HEK293 (cell line): ENCODE data around the gene RXRG.

Source experiments
- TCF7L2 ChIP-seq: IDR thresholded peaks from 2 replicates; pipeline ENCODE4 v1.6.1; 2011; ENCODE audit warnings: low read depth, mild to moderate bottlenecking, inconsistent platforms, low read length, moderate library complexity, borderline replicate concordance
- ZBTB1 ChIP-seq: fragments of 450-650 bp; formaldehyde crosslinking; IDR thresholded peaks from 2 replicates; pipeline ENCODE4 v1.5.1; 2016; ENCODE audit warnings: missing biosample characterization, missing genetic modification characterization
- ZFP37 ChIP-seq: fragments of 450-650 bp; formaldehyde crosslinking; IDR thresholded peaks from 2 replicates; pipeline ENCODE4 v1.5.1; 2016; ENCODE audit warnings: missing biosample characterization, missing genetic modification characterization
- TF ChIP-seq, protein P1 (sequence below): sonication (generic); formaldehyde crosslinking; IDR thresholded peaks from 2 replicates; pipeline ENCODE4 v1.8.1; 2022; ENCODE audit warnings: mild to moderate bottlenecking, moderate library complexity, missing genetic modification reagents
- TF ChIP-seq, protein P2 (sequence below): fragments of 450-650 bp; formaldehyde crosslinking; IDR thresholded peaks from 2 replicates; pipeline ENCODE4 v1.5.1; 2017; ENCODE audit warnings: missing biosample characterization, mild to moderate bottlenecking, missing genetic modification characterization, moderate library complexity

DNA sequence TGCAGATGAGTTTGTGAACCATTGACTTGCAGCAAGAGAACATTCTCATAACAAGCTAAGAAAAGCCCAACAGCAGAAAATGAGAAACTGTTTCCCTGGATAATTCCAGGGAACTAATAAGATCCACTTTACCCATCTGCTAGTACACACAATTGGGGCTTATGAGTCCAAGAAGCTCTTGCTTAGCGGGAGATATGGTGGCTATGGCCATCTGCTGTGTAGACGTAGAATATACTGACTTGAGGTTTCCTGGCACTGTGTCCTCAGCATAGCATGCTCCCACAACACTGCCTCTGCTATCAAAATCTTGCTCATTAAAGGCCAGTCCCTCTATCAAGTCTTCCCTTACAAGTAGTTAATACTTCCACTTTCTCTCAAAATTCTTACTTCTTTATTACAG is 6.8 kb upstream of the RXRG start:
- TF ChIP-seq ZFP37 (tag by site-specific recombination), result no peak
- TF ChIP-seq, protein P1, sequence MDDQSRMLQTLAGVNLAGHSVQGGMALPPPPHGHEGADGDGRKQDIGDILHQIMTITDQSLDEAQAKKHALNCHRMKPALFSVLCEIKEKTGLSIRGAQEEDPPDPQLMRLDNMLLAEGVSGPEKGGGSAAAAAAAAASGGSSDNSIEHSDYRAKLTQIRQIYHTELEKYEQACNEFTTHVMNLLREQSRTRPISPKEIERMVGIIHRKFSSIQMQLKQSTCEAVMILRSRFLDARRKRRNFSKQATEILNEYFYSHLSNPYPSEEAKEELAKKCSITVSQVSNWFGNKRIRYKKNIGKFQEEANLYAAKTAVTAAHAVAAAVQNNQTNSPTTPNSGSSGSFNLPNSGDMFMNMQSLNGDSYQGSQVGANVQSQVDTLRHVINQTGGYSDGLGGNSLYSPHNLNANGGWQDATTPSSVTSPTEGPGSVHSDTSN (CRISPR knock-in tag), result no peak
- TF ChIP-seq ZBTB1 (tag by site-specific recombination), result no peak
- TF ChIP-seq, protein P2, sequence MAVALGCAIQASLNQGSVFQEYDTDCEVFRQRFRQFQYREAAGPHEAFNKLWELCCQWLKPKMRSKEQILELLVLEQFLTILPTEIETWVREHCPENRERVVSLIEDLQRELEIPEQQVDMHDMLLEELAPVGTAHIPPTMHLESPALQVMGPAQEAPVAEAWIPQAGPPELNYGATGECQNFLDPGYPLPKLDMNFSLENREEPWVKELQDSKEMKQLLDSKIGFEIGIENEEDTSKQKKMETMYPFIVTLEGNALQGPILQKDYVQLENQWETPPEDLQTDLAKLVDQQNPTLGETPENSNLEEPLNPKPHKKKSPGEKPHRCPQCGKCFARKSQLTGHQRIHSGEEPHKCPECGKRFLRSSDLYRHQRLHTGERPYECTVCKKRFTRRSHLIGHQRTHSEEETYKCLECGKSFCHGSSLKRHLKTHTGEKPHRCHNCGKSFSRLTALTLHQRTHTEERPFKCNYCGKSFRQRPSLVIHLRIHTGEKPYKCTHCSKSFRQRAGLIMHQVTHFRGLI (tag by site-specific recombination), result no peak
- no peak for TF ChIP-seq TCF7L2
